Suprapubic skin (tissue), 4 donors: ENCODE measurements around the gene SLC39A5. TPM values are rescaled to one million over a fixed set of nuclear protein-coding genes. Genes with fewer than 3 reads are reported as not detected.
"Not testable (repeated sequence)": the region's sequence is repeated elsewhere in the genome, so short reads cannot be mapped to it uniquely, and the experiment has no call there.

Experiments
- DNase-seq, 2 donors: peaks; one replicate each; pipeline ENCODE4 v3.0.0-alpha.2; 2019; ENCODE audit warnings: low spot score in 2 of 2
- H3K27ac ChIP-seq: fragments of 200-600 bp; sonication (generic); one replicate; pipeline ENCODE4 v1.5.1; 2019
- H3K27me3 ChIP-seq: fragments of 200-600 bp; sonication (generic); one replicate; pipeline ENCODE4 v1.5.1; 2019
- H3K36me3 ChIP-seq: fragments of 200-600 bp; sonication (generic); one replicate; pipeline ENCODE4 v1.5.1; 2019
- H3K4me1 ChIP-seq: fragments of 200-600 bp; sonication (generic); one replicate; pipeline ENCODE4 v1.5.1; 2019
- H3K4me3 ChIP-seq: fragments of 200-600 bp; sonication (generic); one replicate; pipeline ENCODE4 v1.5.1; 2019; ENCODE audit warnings: mild to moderate bottlenecking
- H3K9me3 ChIP-seq: fragments of 200-600 bp; sonication (generic); one replicate; pipeline ENCODE4 v1.5.1; 2019
- CTCF ChIP-seq, 2 donors: fragments of 200-600 bp in 1 of 2; fragments of 450-650 bp in 1 of 2; sonication (generic) in 1 of 2; IDR thresholded peaks; one replicate each; pipeline ENCODE4 v1.5.1; 2016 to 2019; ENCODE audit warnings: antibody characterized with exemption in 2 of 2, mild to moderate bottlenecking in 1 of 2, moderate library complexity in 1 of 2
- EP300 ChIP-seq: sonication (generic); formaldehyde crosslinking; IDR thresholded peaks from one replicate; pipeline ENCODE4 v1.6.1; 2017; ENCODE audit warnings: antibody characterized with exemption
- POLR2A ChIP-seq, 2 donors: fragments of 450-650 bp; IDR thresholded peaks; one replicate each; pipeline ENCODE4 v1.6.1; 2017; ENCODE audit warnings: antibody characterized with exemption in 2 of 2, mild to moderate bottlenecking in 2 of 2, moderate library complexity in 2 of 2
- POLR2AphosphoS5 ChIP-seq, 3 donors: sonication (generic); formaldehyde crosslinking; IDR thresholded peaks; one replicate each; pipeline ENCODE4 v1.6.1; 2017; ENCODE audit warnings: antibody characterized with exemption in 3 of 3
- WGBS: methylation state at CpG from one replicate; pipeline ENCODE4 v1.1.5; 2018; 5-methylcytosine and 5-hydroxymethylcytosine counted together
- total RNA-seq, 4 donors: library from RNA; depleted of rRNA; stranded (reverse); fragments of >200 nt; gene quantifications; one replicate each; pipeline ENCODE4 v1.1.0, GENCODE V29; 2016

SLC39A5 gene
- total RNA-seq, 4 donors from 2014 or later = 1.3 to 2.4 TPM; not detected in 2

- Histone ChIP-seq H3K36me3 (peaks cover 96% of the 10 kb centered on the region), H3K9me3 (no peaks in the 10 kb centered on the region), H3K27ac (no peak overlapping the region), H3K27me3 (no peaks in the 10 kb centered on the region), H3K4me1 (no peaks in the 10 kb centered on the region), H3K4me3 (no peak overlapping the region)
- TF ChIP-seq CTCF (IDR thresholded peaks at IDR 0.05) (no peak), POLR2A (IDR thresholded peaks at IDR 0.05) (no peak), EP300 (no peak), POLR2AphosphoS5 (IDR thresholded peaks at IDR 0.05) (no peak)
- WGBS = 96% methylated on average over 3 of the region's 3 CpGs
- DNase-seq = no peak
Observed at GRCh38 chr12:56278905-56279304, 49.1 kb downstream of the SLC39A5 start.

- DNase-seq = no peak
- Histone ChIP-seq H3K27me3 (no peaks in the 10 kb centered on the region), H3K4me1 (no peaks in the 10 kb centered on the region), H3K4me3 (no peak overlapping the region), H3K9me3 (no peaks in the 10 kb centered on the region), H3K27ac (no peak overlapping the region), H3K36me3 (peaks cover 94% of the 10 kb centered on the region)
- TF ChIP-seq POLR2A (IDR thresholded peaks at IDR 0.05) = no peak
- no peak for TF ChIP-seq POLR2AphosphoS5 (IDR thresholded peaks at IDR 0.05)
- TF ChIP-seq CTCF (IDR thresholded peaks at IDR 0.05) = no peak
- no peak for TF ChIP-seq EP300
Observed at GRCh38 chr12:56280849-56281248, 51.0 kb downstream of the SLC39A5 start.

GRCh38 chr12:56282030-56282429 lies 52.2 kb downstream of the SLC39A5 start:
- Histone ChIP-seq H3K36me3 (peaks cover 91% of the 10 kb centered on the region), H3K9me3 (no peaks in the 10 kb centered on the region), H3K27me3 (no peaks in the 10 kb centered on the region), H3K4me3 (no peak overlapping the region), H3K27ac (no peak overlapping the region), H3K4me1 (peaks cover 6% of the 10 kb centered on the region)
- WGBS = 90% methylated on average over 6 of the region's 6 CpGs
- DNase-seq = no peak
- TF ChIP-seq CTCF (IDR thresholded peaks at IDR 0.05) = no peak
- TF ChIP-seq POLR2AphosphoS5 (IDR thresholded peaks at IDR 0.05) = no peak
- no peak for TF ChIP-seq POLR2A (IDR thresholded peaks at IDR 0.05)

- Histone ChIP-seq H3K27me3 (no peaks in the 10 kb centered on the region), H3K4me1 (peaks cover 6% of the 10 kb centered on the region), H3K9me3 (no peaks in the 10 kb centered on the region), H3K36me3 (peaks cover 86% of the 10 kb centered on the region), H3K27ac (no peak overlapping the region), H3K4me3 (no peak overlapping the region)
- WGBS = 100% methylated on average over 2 of the region's 2 CpGs
- DNase-seq = no peak
- no peak for TF ChIP-seq POLR2A (IDR thresholded peaks at IDR 0.05)
- TF ChIP-seq EP300 = no peak
- TF ChIP-seq CTCF (IDR thresholded peaks at IDR 0.05) = no peak
- TF ChIP-seq POLR2AphosphoS5 (IDR thresholded peaks at IDR 0.05) = no peak
Observed at GRCh38 chr12:56282579-56282978, 52.7 kb downstream of the SLC39A5 start.

- WGBS = 90% methylated on average over 5 of the region's 5 CpGs
Observed at GRCh38 chr12:56284263-56284662, 54.4 kb downstream of the SLC39A5 start.

More at GRCh38 chr12:56284263-56284662, 54.4 kb downstream of the SLC39A5 start:
- not testable (repeated sequence) for H3K27ac ChIP-seq, H3K27me3 ChIP-seq, DNase-seq, H3K4me3 ChIP-seq, H3K4me1 ChIP-seq, H3K9me3 ChIP-seq
- H3K36me3 ChIP-seq = peaks cover 70% of the 10 kb centered on the region
